B cell (primary cell): ENCODE measurements around the gene CCDC122. TPM values are rescaled to one million over a fixed set of nuclear protein-coding genes. Genes with fewer than 3 reads are reported as not detected.
A peak's percentile ranks its signal among the peaks of the same experiment; 100 is the strongest.

Experiments used
- ATAC-seq: fragments of 200-7000 bp; cut with Tn5 transposase; one replicate; pipeline ENCODE4 v1.10.0; 2021; ENCODE audit warnings: low read depth, mild to moderate bottlenecking, moderate number of reproducible peaks, moderate library complexity
- CTCF ChIA-PET: fragments of 350-600 bp; sonication (Branson Sonifier 250); formaldehyde crosslinking; loops from one replicate; lab custom pipeline; 2021; ENCODE audit warnings: antibody characterized with exemption, inconsistent platforms; lab: Charles Lee
- POLR2A ChIA-PET: fragments of 350-600 bp; sonication (Branson Sonifier 250); formaldehyde crosslinking; loops from one replicate; lab custom pipeline; 2021; ENCODE audit warnings: antibody characterized with exemption; lab: Charles Lee
- DNase-seq: peaks from one replicate; pipeline ENCODE4 v3.0.0; 2013
- H2AFZ ChIP-seq: 2 replicates; pipeline ENCODE4 v1.6.1; 2012; ENCODE audit warnings: mild to moderate bottlenecking, low read depth, low read length; ENCODE audit not compliant: insufficient read depth, poor library complexity, severe bottlenecking
- H3K27ac ChIP-seq, 2 donors: 1 replicate in 1 of 2; 2 replicates in 1 of 2; pipeline ENCODE4 v1.5.1; 2012 to 2013; ENCODE audit warnings: low read length in 2 of 2, mild to moderate bottlenecking in 2 of 2, moderate library complexity in 1 of 2
- H3K27me3 ChIP-seq, 4 experiments: fragments of 200-600 bp in 1 of 4; sonication (generic) in 1 of 4; replicated peaks in 1 of 4; 1 replicate in 2 of 4; 2 replicates in 2 of 4; pipeline versions ENCODE4 v1.6.1 to v1.7.0; 2013 to 2016; ENCODE audit warnings: low read length in 3 of 4, mild to moderate bottlenecking in 2 of 4, mixed read lengths in 1 of 4, moderate library complexity in 1 of 4; ENCODE audit not compliant: insufficient read depth in 4 of 4, control insufficient read depth in 3 of 4; ENCODE audit errors: control extremely low read depth in 1 of 4
- H3K36me3 ChIP-seq, 2 experiments: replicated peaks in 1 of 2; 1 replicate in 1 of 2; 2 replicates in 1 of 2; pipeline versions ENCODE4 v1.6.1 to v1.7.1; 2013; ENCODE audit warnings: low read length in 1 of 2; ENCODE audit not compliant: insufficient read depth in 2 of 2, control insufficient read depth in 1 of 2; ENCODE audit errors: control extremely low read depth in 1 of 2, extremely low read depth in 1 of 2
- H3K4me1 ChIP-seq, 2 donors: fragments of 200-600 bp in 1 of 2; sonication (generic) in 1 of 2; 1 replicate in 1 of 2; 2 replicates in 1 of 2; pipeline versions ENCODE4 v1.5.1 to v1.6.1; 2013 to 2017; ENCODE audit warnings: low read length in 2 of 2; ENCODE audit not compliant: control insufficient read depth in 2 of 2, insufficient read depth in 2 of 2
- H3K4me2 ChIP-seq: replicated peaks from 2 replicates; pipeline ENCODE3; 2012; ENCODE audit warnings: mild to moderate bottlenecking, low read depth, low read length; ENCODE audit not compliant: poor library complexity, severe bottlenecking
- H3K4me3 ChIP-seq, 5 experiments: fragments of 200-600 bp in 1 of 5; sonication (generic) in 1 of 5; 1 replicate in 3 of 5; 2 replicates in 2 of 5; pipeline versions ENCODE4 v1.5.1 to v1.7.0; 2011 to 2016; ENCODE audit warnings: low read length in 4 of 5, mild to moderate bottlenecking in 4 of 5, low read depth in 2 of 5, control low read depth in 1 of 5, moderate library complexity in 1 of 5; ENCODE audit not compliant: insufficient read depth in 1 of 5; ENCODE audit errors: control extremely low read depth in 1 of 5, extremely low read depth in 1 of 5
- H3K79me2 ChIP-seq: fragments of 200-600 bp; sonication (generic); one replicate; pipeline ENCODE4 v1.6.0; 2016; ENCODE audit warnings: low read length; ENCODE audit not compliant: control insufficient read depth, insufficient read depth
- H3K9ac ChIP-seq: fragments of 200-600 bp; sonication (generic); 2 replicates; pipeline ENCODE4 v1.6.1; 2017; ENCODE audit warnings: mild to moderate bottlenecking, low read length, moderate library complexity
- H3K9me3 ChIP-seq, 3 donors: one replicate each; pipeline versions ENCODE4 v1.6.1 to v1.7.1; 2013; ENCODE audit warnings: low read length in 2 of 3; ENCODE audit not compliant: control insufficient read depth in 2 of 3, insufficient read depth in 1 of 3; ENCODE audit errors: control extremely low read depth in 1 of 3
- H4K20me1 ChIP-seq: 2 replicates; pipeline ENCODE4 v1.6.0; 2012; ENCODE audit warnings: mild to moderate bottlenecking, low read length; ENCODE audit not compliant: insufficient read depth, control insufficient read depth, poor library complexity, severe bottlenecking
- H3K27ac Mint-ChIP-seq: one replicate; pipeline ENCODE4 v1.8.0; 2021; ENCODE audit warnings: mixed read lengths
- H3K27me3 Mint-ChIP-seq: one replicate; pipeline ENCODE4 v1.8.0; 2021; ENCODE audit warnings: mixed read lengths
- H3K4me1 Mint-ChIP-seq: one replicate; pipeline ENCODE4 v1.8.0; 2021; ENCODE audit warnings: mixed read lengths
- H3K4me3 Mint-ChIP-seq: one replicate; pipeline ENCODE4 v1.8.0; 2021; ENCODE audit warnings: mixed read lengths
- H3K9me3 Mint-ChIP-seq: one replicate; pipeline ENCODE4 v1.8.0; 2022; ENCODE audit warnings: mixed read lengths; ENCODE audit not compliant: insufficient read depth
- CTCF ChIP-seq: fragments of 200-600 bp; IDR thresholded peaks from one replicate; pipeline ENCODE4 v1.8.0; 2022; ENCODE audit warnings: antibody characterized with exemption, mild to moderate bottlenecking
- EZH2 ChIP-seq: IDR thresholded peaks from 2 replicates; pipeline ENCODE4 v1.6.1; 2012; ENCODE audit warnings: borderline replicate concordance, low read depth, mild to moderate bottlenecking, moderate library complexity, low read length; ENCODE audit not compliant: insufficient read depth, poor library complexity, severe bottlenecking
- WGBS: methylation state at CpG from one replicate; pipeline ENCODE4 v1.1.5; 2013; ENCODE audit warnings: missing lambda C conversion rate; ENCODE audit not compliant: insufficient coverage; 5-methylcytosine and 5-hydroxymethylcytosine counted together
- intact Hi-C: fragments of 100-400 bp; cut with micrococcal nuclease; formaldehyde crosslinking; loops from one replicate; pipeline ENCODE4 v1.10.0; 2022
- polyA plus RNA-seq: library from polyadenylated mRNA; depleted of rRNA; stranded (reverse); fragments of >200 nt; gene quantifications from 2 replicates; pipeline ENCODE4 v1.2.3, GENCODE V29; 2012
- total RNA-seq, 2 donors: library from RNA; stranded (reverse); fragments of 120-200 nt in 1 of 2; gene quantifications; 1 replicate in 1 of 2; 2 replicates in 1 of 2; pipeline versions ENCODE4 v1.2.3 to v1.2.4, GENCODE V29; 2013 to 2022

The CCDC122 gene
- total and polyA plus RNA-seq, 2 donors (not counting 1 experiment from before 2014, with no cell fraction given): 1.1 to 12.1 TPM

GRCh38 chr13:43894438-43894837 lies 14.9 kb upstream of the CCDC122 start:
- intact Hi-C loops: no loop called here
- ATAC-seq (no peak), DNase-seq (no peak)
- H3K27me3 Mint-ChIP-seq: no peaks in the 10 kb centered on the region
- Histone ChIP-seq H3K9ac (no peak overlapping the region), H3K36me3 (no peaks in the 10 kb centered on the region), H3K4me1 (no peaks in the 10 kb centered on the region), H3K9me3 (no peaks in the 10 kb centered on the region), H2AFZ (no peak overlapping the region), H3K4me2 (no peak overlapping the region), H3K27me3 (no peaks in the 10 kb centered on the region), H3K79me2 (no peaks in the 10 kb centered on the region), H3K4me3 (no peak overlapping the region), H3K27ac (no peak overlapping the region), H4K20me1 (no peaks in the 10 kb centered on the region)
- H3K9me3 Mint-ChIP-seq: no peaks in the 10 kb centered on the region
- CTCF ChIA-PET: interaction anchor here (1.3 to 1.5 kb wide), 3 partner anchors 13 to 21 kb away, joined by 3 to 5 read pairs (median 3); no protein-coding TSS in a partner anchor
- H3K27ac Mint-ChIP-seq: no peak overlapping the region
- TF ChIP-seq EZH2 (no peak), CTCF (peak; percentile 45)
- H3K4me1 Mint-ChIP-seq: no peaks in the 10 kb centered on the region
- POLR2A ChIA-PET: no interaction called here
- no peak overlapping the region for H3K4me3 Mint-ChIP-seq

GRCh38 chr13:43884222-43884621 lies 4.7 kb upstream of the CCDC122 start:
- Histone ChIP-seq H4K20me1 (no peaks in the 10 kb centered on the region), H3K4me3 (no peak overlapping the region), H3K79me2 (no peaks in the 10 kb centered on the region), H3K36me3 (peaks cover 0 to 2% of the 10 kb centered on the region in 2 experiments), H3K27me3 (no peaks in the 10 kb centered on the region), H3K4me2 (no peak overlapping the region), H3K9ac (no peak overlapping the region), H3K4me1 (peaks cover 4 to 8% of the 10 kb centered on the region in 2 donors), H3K9me3 (no peaks in the 10 kb centered on the region), H2AFZ (no peak overlapping the region), H3K27ac (no peak overlapping the region)
- TF ChIP-seq EZH2 (no peak), CTCF (no peak)
- Mint-ChIP-seq H3K27me3 (no peaks in the 10 kb centered on the region), H3K27ac (no peak overlapping the region), H3K4me3 (no peak overlapping the region), H3K4me1 (peaks cover 9% of the 10 kb centered on the region), H3K9me3 (peaks cover 2% of the 10 kb centered on the region)
- intact Hi-C loops: loop anchor here (5.0 kb wide), 1 partner anchor 258 kb away; no protein-coding TSS in a partner anchor
- ChIA-PET CTCF (interaction anchor here (2.6 kb wide), 1 partner anchor 24 kb away, joined by 7 read pairs; no protein-coding TSS in a partner anchor), POLR2A (no interaction called here)
- WGBS: no CpG with 5 or more reads among the region's 1 CpG
- DNase-seq: no peak
- no peak for ATAC-seq
